Jurkat, Clone E6-1 (cell line): ENCODE results near the gene RHOT2.

Experiments
- DNase-seq: peaks from one replicate; pipeline ENCODE4 v3.0.0-alpha.2; 2011; ENCODE audit warnings: low read depth, low spot score
- H3K4me3 ChIP-seq: 2 replicates; pipeline ENCODE4 v1.5.1; 2011; ENCODE audit warnings: mild to moderate bottlenecking, low read length, control low read depth, moderate library complexity

The RHOT2 gene

DNA sequence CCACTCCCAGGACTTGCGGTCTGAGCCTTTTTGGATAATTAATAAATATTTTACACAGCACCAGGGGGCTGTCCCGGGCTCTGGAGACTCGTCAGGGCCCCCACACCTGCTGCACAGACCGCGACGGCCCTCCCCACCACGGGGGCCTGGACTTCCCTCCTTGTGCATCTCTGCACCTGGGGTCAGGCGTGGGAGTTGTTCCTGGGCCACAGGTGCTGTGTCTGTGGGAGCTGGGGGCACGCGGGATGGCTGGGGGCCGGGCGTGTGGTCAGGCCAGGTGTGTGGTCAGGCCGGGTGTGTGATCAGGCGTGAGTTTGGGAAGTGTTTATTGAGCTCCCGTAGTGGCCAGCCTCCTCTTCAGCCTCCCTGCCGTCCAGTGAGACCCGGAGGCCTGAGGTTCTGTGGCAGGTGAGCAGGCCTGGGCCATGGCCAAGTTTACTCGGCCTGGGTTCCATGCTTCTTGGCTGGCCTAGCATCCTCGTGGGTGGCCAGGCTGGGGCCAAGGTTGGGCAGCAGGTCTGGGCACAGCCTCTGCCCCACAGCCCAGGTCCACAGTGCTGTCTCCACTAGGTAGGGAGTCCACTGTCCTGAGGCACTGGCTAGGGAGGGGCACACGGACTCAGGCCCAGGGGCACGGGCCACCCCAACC is 10.4 kb downstream of the RHOT2 start:
- DNase-seq: no peak
- no peak overlapping the region for H3K4me3 ChIP-seq

DNA sequence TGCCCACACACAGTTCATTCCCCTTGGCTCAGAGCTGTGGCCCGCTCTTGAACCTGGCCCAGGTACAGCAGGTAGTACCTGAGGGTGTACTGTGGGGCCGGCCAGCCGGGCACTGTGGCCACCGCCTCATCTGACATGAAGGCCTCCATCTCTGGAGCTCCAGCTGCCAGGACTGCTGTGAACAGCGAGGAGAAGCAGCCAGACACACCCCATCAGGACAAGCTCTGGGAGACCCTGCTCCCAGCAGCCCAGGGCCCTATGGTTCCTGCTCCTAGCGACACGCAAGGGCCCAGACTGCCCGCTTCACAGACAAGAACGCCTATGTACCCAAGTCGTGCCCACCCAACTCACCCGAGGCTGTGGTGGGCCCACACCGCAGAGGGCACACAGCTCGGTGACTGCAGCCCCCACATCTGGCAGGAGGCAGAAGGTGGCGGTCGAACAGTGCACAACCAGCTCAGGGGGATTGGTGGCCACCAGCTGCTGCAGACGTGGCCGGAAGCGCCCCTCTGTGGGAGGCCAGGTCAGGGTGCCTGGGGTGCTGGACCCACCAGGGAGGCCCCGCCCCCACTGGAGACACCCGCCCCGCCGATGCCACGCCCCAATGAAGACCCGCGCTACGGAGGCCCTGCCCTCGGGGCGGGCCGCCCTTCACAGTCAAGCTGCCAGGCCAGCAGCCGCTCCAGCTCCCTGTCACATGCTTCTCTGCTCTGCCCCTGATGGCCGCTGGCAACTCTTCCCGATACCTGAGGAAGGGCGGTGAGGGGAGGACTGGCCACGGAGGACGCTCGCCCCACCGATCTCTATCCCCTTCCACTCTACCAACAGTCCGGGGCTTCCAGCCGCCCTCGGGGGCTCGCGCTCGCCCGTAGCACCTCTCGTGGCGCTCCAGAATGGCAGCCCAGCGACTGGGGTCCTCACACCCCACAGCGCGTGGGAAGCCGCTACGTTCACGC is 11.2 kb downstream of the RHOT2 start:
- H3K4me3 ChIP-seq: peak overlapping the region; percentile 54
- peak; percentile 47 for DNase-seq

DNA sequence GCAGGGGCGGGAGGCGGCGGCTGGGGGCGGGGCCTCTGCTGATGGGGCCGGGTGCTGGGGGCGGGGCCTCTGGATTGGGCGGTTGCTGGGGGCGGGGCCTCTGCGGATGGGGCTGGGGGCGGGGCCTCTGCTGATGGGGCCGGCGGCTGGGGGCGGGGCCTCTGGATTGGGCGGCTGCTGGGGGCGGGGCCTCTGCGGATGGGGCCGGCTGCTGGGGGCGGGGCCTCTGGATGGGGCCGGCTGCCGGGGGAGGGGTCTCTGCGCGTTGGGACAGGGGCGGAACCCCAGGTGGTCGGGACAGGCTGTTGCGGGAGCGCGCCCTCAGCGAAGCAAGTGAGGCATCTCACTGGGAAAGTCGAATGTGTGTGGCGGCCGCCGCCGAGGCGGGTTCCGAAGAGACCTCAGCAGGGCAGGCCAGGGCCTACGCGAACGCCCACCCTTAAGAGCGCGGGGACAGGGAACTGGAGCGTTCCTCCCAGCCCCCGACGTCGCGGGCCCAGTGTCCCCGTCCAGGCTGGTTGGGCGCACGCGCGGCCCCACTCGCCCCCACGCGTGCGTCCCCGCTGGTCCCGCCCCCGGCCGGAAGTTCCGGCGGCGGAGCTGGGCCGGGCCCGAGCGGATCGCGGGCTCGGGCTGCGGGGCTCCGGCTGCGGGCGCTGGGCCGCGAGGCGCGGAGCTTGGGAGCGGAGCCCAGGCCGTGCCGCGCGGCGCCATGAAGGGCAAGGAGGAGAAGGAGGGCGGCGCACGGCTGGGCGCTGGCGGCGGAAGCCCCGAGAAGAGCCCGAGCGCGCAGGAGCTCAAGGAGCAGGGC is 12.1 kb downstream of the RHOT2 start, which contains the start of gene STUB1:
TSS of gene STUB1 (plus strand) at position 597 of the 811 bp plus-strand sequence. CDS start at position 713, 116 bp downstream.
- peak within 1 kb of the TSS; percentile 59 for H3K4me3 ChIP-seq
- peak; percentile 60 for DNase-seq

DNA sequence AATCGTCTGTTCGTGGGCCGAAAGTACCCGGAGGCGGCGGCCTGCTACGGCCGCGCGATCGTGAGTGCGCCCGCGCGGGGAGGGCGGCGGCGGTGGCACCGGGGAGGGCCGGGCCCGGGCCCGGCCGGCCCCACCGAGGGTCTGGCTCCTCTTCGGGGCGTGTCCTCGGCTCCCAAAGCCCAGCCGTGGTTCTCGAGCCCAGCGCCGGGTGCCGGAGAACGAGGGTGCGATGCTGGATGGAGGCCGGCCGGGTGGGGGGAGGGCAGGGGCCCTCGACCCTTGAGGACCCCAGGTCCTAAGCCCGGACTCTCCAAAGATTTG is 12.7 kb downstream of the RHOT2 start:
- H3K4me3 ChIP-seq: peak overlapping the region; percentile 59
- no peak for DNase-seq

DNA sequence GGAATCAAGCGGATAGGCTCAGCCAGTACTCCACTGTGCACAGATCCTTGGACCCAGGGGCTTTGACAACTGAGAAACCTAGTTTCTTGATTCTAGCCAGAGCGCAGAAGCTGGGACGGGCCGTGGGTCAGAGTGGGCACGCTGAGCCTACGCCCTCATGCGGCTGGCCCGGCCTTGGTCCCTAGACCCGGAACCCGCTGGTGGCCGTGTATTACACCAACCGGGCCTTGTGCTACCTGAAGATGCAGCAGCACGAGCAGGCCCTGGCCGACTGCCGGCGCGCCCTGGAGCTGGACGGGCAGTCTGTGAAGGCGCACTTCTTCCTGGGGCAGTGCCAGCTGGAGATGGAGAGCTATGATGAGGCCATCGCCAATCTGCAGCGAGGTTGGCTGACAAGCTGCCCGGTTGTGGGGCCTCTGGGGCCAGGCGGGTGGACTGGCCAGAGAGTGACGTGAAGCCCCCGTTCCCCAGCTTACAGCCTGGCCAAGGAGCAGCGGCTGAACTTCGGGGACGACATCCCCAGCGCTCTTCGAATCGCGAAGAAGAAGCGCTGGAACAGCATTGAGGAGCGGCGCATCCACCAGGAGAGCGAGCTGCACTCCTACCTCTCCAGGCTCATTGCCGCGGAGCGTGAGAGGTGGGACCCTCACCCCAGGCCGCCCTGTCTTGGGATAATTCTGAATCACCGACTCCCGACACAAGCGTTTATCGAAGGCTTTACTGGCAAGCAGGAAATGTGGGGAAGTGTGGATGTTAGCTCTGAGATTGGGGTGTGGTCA is 13.2 kb downstream of the RHOT2 start:
- no peak for DNase-seq
- H3K4me3 ChIP-seq: peak overlapping the region; percentile 59

DNA sequence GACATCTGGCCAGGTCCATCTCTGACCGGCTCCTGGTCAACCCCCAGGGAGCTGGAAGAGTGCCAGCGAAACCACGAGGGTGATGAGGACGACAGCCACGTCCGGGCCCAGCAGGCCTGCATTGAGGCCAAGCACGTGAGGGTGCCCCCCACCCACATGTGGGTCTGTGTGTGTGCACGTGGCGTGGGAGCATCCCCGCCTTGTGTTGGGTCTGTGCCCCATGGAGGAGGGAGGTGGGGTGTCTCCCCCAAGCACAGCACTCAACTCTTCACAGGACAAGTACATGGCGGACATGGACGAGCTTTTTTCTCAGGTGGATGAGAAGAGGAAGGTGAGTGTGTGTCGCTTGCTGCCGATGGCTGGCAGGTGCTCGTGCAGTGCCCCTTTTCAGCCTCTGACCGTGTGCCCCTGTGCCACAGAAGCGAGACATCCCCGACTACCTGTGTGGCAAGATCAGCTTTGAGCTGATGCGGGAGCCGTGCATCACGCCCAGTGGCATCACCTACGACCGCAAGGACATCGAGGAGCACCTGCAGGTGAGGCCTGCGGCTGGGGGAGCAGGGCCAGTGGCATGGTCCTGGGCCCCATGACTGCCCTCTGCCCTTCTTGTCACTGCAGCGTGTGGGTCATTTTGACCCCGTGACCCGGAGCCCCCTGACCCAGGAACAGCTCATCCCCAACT is 14.0 kb downstream of the RHOT2 start:
- H3K4me3 ChIP-seq: no peak overlapping the region

DNA sequence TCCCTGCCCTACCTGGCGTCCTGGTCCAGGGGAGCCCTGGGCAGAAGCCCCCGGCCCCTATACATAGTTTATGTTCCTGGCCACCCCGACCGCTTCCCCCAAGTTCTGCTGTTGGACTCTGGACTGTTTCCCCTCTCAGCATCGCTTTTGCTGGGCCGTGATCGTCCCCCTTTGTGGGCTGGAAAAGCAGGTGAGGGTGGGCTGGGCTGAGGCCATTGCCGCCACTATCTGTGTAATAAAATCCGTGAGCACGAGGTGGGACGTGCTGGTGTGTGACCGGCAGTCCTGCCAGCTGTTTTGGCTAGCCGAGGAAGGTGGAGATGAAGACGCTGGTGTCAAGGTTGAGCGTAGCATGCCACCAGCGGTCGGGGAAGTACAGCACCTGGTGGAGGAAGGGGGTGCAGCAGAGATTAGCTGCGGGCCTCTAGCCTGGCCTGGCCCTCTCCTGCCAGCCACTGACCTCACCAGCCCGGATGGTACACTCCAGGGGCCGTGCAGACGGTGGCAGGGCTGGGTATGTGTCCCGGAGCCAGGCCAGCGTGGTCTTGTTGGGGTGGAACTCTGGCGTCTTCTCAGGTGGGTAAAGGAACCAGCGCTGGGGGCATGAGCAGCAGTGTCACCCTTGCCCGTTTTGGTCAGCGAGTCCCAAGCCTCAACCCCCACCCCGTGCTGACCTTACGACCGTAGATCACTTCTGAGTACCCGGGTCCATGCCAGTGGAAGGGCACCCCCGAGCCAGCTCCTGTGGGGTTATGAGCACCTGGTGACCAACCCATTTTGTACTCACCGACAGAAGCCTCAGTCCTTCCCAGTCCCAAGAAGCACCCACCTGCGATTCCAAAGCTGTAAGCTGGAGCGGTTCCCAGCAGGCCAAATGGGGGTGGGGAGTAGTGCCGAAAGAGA is 14.8 kb downstream of the RHOT2 start:
- DNase-seq: no peak
- H3K4me3 ChIP-seq: peak overlapping the region; percentile 57

More for the DNA sequence above, 14.0 kb downstream of the RHOT2 start:
- no peak for DNase-seq

DNA sequence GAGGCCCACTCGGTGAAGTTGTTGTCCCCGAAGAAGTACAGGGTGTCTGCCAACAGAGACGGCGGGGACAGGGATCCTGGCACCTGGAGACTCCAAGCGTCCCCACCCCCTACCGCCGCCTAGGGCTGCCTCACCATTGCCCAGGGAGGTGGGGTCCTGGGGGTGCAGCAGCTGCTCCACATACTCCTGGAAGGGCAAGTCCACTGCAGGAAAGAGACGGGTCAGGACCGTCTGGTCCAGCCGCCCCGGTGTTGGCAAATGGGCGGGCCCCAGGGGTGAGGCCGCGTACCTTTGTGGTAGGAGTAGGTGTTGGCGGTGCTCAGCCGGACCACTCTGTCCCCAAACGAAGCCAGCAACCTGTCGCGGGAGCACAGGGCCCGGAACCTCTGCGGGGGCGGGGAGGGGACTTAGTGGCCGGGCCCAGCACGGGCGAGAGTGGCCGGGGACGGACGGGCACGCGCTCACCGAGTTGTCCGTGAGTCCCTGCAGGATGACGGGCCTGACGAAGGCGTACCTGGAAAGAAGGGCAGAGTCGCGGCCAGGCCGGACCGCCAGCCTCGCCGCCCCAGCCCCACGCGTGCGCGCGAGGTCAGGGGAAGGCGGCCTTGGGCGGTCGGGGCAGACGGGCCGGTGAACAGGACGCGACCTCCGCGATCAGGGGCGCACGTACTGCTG is 15.6 kb downstream of the RHOT2 start:
- peak overlapping the region; percentile 57 for H3K4me3 ChIP-seq
- no peak for DNase-seq

DNA sequence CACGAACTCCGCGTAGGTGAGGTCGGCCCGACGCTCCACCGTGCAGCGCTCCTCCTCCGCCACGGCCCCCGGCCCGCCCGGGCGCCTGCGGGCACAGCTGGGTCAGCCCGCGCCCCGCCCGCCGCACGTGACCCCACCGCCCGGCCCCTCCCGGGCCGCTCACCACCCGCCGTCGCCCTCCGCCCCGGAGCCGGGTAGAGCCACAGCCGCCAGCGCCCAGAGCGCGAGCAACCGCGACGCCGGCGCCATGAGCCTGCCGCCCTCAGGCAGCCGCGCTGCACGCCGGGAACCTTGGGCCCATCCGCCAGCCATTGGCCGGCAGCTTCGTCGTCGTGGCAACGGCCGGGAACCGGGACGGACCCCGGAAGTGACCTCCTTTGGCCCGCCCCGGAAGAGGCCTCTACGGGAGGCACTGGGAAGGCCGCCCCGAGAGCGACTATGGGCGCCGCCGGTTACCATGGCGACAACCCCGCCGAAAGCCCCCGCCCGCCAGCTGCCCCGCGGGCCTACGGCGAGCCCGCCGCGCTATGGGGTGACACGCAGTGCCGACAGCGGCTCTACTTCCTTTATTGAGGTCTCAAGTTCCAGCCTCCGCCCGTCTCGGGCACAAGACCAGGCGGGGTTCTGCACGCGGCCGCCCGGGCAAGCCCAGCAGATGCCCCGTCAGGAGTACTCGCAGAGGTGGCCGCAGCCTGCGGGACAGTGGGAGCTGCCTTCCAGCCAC is 16.3 kb downstream of the RHOT2 start, which contains the start of gene JMJD8:
TSS of gene JMJD8 (minus strand) at position 264 of the 724 bp plus-strand sequence. CDS start at position 249, 15 bp downstream.
- peak; percentile 90 for DNase-seq
- H3K4me3 ChIP-seq: peak within 1 kb of the TSS; percentile 57

DNA sequence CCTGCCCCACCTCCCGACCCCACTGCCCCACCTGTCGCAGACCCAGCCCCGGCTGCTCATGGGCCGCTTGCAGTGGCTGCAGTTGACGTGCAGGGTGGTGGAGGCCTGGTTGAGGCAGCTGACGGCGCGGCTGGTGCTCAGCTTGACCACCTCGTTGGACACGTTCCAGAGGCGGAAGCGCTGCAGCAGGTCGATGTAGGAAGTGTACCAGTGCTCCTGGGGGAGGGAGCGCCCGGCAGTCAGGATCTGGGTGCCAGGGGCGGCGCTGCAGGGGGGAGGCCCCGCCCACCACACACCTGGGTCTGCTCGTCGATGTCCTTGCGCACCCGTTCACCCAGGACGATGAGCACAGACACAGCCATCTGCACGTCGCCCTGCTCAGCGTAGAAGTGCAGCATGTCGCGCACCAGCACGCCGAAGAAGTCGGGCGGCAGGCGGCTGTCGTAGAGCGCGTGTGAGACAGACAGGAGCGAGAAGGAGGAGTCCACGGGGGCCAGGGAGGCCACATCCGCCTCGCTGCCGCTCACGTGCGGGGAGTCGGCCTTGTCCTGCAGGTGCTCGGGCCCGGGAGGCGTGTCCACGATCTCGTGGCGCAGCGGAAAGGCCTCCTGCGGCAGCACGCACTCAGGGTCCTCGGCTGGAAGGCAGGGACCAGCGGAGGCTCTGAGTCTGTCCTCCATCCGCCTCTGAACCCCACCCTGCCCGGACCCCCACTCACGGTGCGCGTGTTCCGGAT is 17.2 kb downstream of the RHOT2 start:
- no peak overlapping the region for H3K4me3 ChIP-seq
- DNase-seq: no peak

DNA sequence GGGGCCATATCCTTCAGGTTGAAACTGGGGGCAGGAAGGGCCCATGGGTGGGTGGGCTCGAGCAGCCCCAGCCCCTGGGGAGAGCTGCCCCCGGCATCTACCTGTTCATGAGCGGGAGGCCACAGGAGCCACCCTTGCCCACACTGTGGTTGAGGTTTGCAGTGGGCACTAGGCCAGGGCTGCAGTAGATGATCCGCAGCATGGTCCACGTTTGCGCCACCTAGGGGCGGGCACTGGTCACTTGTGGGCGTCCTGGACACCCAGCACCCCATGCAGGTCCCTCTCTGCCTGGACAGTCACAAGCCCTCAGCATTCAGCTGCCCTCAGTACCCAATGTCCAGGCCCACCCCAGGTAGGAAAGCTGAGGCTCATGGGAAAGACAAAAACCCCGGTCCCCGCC is 18.0 kb downstream of the RHOT2 start:
- DNase-seq: no peak
- H3K4me3 ChIP-seq: no peak overlapping the region

DNA sequence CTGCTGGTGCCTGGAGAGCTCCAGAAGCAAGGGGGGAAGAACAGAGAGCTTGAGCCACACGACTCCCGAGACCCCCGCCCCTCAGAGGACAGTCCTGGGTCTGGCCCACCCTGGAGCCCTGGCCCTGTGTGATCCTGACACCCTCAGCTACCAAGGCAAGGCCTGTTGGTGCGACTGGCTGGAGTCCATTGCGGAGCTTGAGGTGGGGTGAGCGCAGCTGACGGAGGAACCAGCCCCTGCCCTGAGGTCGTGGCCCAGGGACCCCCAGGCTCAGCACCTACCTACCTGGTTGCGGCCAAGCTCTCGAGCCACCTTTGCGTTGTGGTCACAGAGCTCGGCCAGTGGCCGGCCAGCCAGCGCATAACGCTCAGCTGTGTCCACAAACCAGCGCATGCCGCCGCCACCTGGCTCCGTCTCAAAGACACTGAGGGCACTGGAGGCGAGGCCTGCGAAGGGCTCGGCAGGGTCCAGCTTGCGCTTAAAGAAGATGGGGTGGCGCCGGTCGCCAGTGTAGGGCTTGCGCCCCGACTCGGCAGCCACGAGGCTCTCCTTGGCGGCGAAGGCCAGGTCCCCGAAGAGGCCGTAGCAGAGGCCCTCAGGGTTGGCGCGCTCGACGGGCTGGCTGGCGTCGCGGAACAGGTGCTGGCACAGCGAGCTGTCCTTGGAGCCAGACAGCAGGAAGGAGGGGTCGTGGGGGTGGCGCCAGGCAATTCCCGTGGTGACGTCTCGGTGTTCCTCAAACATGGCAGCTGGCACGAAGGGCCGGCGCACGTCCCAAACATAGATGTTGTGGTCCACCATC is 18.7 kb downstream of the RHOT2 start:
- no peak for DNase-seq
- no peak overlapping the region for H3K4me3 ChIP-seq

DNA sequence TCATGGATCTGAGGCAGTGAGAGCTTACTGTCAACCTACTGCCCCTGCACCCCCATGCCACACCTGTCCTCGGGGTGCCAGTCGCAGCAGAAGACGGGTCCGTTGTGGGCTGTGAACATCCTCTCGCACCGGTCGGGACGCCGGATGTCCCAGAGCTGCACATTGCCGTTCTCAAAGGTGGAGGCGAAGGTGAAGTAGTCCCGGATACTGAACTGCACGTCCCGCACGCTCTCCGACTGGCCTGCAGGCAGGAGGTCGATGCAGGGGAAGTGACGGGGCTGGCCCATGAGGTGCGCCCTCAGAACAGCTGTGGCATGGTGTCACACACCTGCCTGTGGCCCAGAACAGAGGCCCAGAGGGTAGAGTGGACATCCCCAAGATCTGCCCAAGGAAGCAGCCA is 19.6 kb downstream of the RHOT2 start:
- no peak for DNase-seq
- H3K4me3 ChIP-seq: no peak overlapping the region

DNA sequence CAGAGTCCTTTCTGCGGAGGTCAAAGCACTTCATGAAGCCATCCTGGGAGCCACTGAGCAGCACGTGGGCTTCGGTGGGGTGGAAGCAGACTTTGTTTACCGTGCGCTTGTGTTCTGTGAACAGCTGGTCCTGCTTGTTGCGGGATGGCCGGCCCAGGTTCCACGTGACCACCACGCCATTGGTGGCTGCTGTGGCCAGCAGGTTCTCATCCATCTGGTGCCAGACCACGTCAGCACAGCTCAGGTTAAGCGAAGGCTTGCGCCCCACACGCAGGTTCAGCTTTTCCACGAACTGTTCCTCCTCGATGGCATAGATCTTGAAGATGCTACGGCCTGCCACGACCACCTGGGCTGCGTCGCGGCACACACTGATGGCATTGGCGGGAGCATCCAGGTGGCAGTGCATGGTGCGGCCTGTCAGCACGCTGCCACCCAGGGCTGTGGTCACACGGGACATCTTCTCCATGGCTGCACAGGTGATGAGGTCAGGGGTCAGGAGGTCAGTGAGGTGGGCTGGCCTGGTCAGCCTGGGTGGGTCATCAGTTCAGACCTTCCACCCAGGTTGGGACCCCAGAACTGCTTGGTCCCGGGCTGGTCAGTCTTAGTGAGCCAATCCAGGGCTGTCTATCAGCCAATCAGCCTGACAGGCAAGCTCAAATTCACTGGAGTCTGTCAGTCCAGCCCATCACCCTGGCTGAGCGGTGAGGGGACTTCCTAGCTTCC is 21.4 kb downstream of the RHOT2 start:
- H3K4me3 ChIP-seq: peak overlapping the region; percentile 91
- no peak for DNase-seq
